DND-41 (cell line): ENCODE measurements around the gene UBASH3B.

Experiments
- ATAC-seq: fragments of 200-7000 bp; cut with Tn5 transposase; 3 replicates; pipeline ENCODE4 v1.9.1; 2021; ENCODE audit warnings: low read depth; ENCODE audit not compliant: insufficient read depth
- DNase-seq: peaks from one replicate; pipeline ENCODE4 v3.0.0-alpha.2; 2020
- H2AFZ ChIP-seq: 2 replicates; pipeline ENCODE4 v1.6.0; 2012; ENCODE audit warnings: low read depth, low read length
- H3K27ac ChIP-seq: 2 replicates; pipeline ENCODE4 v1.5.1; 2012; ENCODE audit warnings: low read length, inconsistent platforms
- H3K27me3 ChIP-seq: fragments of 200-600 bp; sonication (generic); 2 replicates; pipeline ENCODE4 v1.6.0; 2012; ENCODE audit warnings: low read length, mild to moderate bottlenecking, inconsistent platforms; ENCODE audit not compliant: insufficient read depth, poor library complexity
- H3K36me3 ChIP-seq: 2 replicates; pipeline ENCODE4 v1.5.1; 2012; ENCODE audit warnings: low read length, inconsistent platforms; ENCODE audit not compliant: insufficient read depth
- H3K4me1 ChIP-seq: 2 replicates; pipeline ENCODE4 v1.5.1; 2012; ENCODE audit warnings: mild to moderate bottlenecking, low read length; ENCODE audit not compliant: insufficient read depth
- H3K4me2 ChIP-seq: 2 replicates; pipeline ENCODE4 v1.6.0; 2012; ENCODE audit warnings: mild to moderate bottlenecking, moderate library complexity, low read length, inconsistent platforms; ENCODE audit not compliant: insufficient read depth
- H3K4me3 ChIP-seq, 2 experiments: fragments of 200-600 bp in 1 of 2; shearing (Covaris generic) in 1 of 2; 2 replicates each; pipeline ENCODE4 v1.5.1; 2012 to 2016; ENCODE audit warnings: inconsistent platforms in 2 of 2, low read length in 2 of 2, mild to moderate bottlenecking in 2 of 2, low read depth in 1 of 2, moderate library complexity in 1 of 2
- H3K79me2 ChIP-seq: 2 replicates; pipeline ENCODE4 v1.6.0; 2012; ENCODE audit warnings: low read length, inconsistent platforms; ENCODE audit not compliant: insufficient read depth
- H3K9ac ChIP-seq: 2 replicates; pipeline ENCODE4 v1.6.0; 2012; ENCODE audit warnings: low read depth, mild to moderate bottlenecking, inconsistent platforms, low read length, moderate library complexity
- H3K9me3 ChIP-seq: 2 replicates; pipeline ENCODE4 v1.5.1; 2012; ENCODE audit warnings: low read length, moderate library complexity, mild to moderate bottlenecking, inconsistent platforms; ENCODE audit not compliant: insufficient read depth, severe bottlenecking
- H4K20me1 ChIP-seq: 2 replicates; pipeline ENCODE4 v1.6.0; 2012; ENCODE audit warnings: low read length; ENCODE audit not compliant: insufficient read depth
- EZH2 ChIP-seq: IDR thresholded peaks from 3 replicates; pipeline ENCODE4 v1.6.1; 2012; ENCODE audit warnings: borderline replicate concordance, low read depth, mild to moderate bottlenecking, moderate library complexity, low read length, inconsistent platforms; ENCODE audit not compliant: severe bottlenecking
- TF ChIP-seq, protein P1 (sequence below): IDR thresholded peaks from 2 replicates; pipeline ENCODE4 v1.5.1; 2012; ENCODE audit warnings: borderline replicate concordance, low read length, moderate library complexity, mild to moderate bottlenecking; ENCODE audit not compliant: poor library complexity, severe bottlenecking; ENCODE audit errors: extremely low read depth

UBASH3B gene

DNA sequence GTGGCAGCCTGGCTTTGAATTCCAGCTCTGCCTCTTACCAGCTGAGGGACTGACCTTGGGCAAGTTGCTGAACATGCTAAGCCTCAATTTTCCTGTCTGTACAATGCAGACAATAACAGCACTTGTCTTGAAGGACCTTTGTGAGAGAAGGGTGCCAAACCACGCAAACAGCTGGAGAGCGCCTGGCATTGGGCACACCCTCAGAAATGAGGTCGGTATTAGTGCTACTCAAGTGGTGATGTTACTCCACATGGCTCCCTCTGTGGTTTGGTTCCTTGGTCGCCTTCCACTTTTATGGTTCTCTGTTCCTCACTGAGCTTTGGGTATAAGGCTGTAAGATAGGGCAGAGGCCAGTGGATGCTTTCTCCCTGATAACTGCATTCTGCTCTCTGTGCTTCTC lies 8.2 kb downstream of the UBASH3B start:
- TF ChIP-seq, protein P1, sequence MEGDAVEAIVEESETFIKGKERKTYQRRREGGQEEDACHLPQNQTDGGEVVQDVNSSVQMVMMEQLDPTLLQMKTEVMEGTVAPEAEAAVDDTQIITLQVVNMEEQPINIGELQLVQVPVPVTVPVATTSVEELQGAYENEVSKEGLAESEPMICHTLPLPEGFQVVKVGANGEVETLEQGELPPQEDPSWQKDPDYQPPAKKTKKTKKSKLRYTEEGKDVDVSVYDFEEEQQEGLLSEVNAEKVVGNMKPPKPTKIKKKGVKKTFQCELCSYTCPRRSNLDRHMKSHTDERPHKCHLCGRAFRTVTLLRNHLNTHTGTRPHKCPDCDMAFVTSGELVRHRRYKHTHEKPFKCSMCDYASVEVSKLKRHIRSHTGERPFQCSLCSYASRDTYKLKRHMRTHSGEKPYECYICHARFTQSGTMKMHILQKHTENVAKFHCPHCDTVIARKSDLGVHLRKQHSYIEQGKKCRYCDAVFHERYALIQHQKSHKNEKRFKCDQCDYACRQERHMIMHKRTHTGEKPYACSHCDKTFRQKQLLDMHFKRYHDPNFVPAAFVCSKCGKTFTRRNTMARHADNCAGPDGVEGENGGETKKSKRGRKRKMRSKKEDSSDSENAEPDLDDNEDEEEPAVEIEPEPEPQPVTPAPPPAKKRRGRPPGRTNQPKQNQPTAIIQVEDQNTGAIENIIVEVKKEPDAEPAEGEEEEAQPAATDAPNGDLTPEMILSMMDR, result no peak
- no peak for TF ChIP-seq EZH2

DNA sequence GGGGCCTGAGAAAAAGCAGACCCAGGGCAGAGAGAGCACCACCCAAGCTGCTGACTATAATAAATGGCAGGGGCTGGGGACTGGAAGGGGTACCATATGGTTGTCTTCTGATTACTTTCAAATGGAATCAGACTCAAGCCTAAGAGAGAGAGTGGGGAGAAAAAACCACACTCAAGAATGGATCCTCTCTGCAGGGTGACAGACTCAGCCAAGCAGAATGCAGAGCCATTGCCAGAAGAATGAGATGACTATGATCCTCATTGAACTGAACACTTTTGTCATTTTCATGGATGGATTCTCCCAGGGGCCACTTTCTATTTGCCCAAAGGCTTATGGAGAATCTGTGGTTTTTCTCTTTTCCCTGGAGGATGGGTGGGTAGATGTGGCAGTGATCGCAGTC lies 8.7 kb downstream of the UBASH3B start:
- no peak for ATAC-seq

More for the DNA sequence above, 8.2 kb downstream of the UBASH3B start:
- ATAC-seq (peak; percentile 58), DNase-seq (peak; percentile 52)
- no peaks in the 10 kb centered on the region for H3K9me3 ChIP-seq
- H3K4me2 ChIP-seq, result no peak overlapping the region
- peak overlapping the region; percentile 29 for H3K27ac ChIP-seq
- H3K36me3 ChIP-seq, result peaks cover 67% of the 10 kb centered on the region
- H2AFZ ChIP-seq, result no peak overlapping the region
- peaks cover 34% of the 10 kb centered on the region for H4K20me1 ChIP-seq
- H3K27me3 ChIP-seq, result no peaks in the 10 kb centered on the region
- no peak overlapping the region for H3K4me3 ChIP-seq
- H3K9ac ChIP-seq, result no peak overlapping the region; the same call in 1 of the 2 replicates
- H3K4me1 ChIP-seq, result peaks cover 89% of the 10 kb centered on the region
- H3K79me2 ChIP-seq, result peaks cover 95% of the 10 kb centered on the region

DNA sequence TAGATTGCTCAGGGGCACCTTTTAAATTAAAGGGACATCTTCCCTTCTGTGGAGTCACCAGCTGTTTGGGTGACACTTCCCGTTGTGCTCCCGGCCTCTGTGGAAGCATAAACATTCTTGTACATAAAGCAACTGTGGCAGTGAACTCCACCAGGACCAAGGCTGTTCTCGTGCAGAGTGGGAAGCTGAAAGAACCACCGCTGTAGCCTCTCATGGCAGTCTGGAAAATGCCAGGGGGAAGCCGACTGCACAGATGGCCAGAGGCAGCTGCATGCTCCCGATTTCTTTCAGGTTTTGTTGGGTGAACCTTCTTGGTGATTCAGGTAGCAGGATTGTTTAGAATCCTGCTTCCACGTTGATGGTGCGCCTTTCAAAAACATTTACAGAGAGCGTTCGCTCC lies 10.3 kb downstream of the UBASH3B start:
- peaks cover 95% of the 10 kb centered on the region for H3K79me2 ChIP-seq
- ATAC-seq, result no peak
- DNase-seq, result no peak
- peaks cover 2% of the 10 kb centered on the region for H3K9me3 ChIP-seq
- H3K27me3 ChIP-seq, result no peaks in the 10 kb centered on the region
- H3K9ac ChIP-seq, result peak overlapping the region; percentile 3; the same call in 1 of the 2 replicates
- TF ChIP-seq, protein P1, result no peak
- TF ChIP-seq EZH2, result no peak
- H3K36me3 ChIP-seq, result peaks cover 79% of the 10 kb centered on the region
- no peak overlapping the region for H3K4me2 ChIP-seq
- H4K20me1 ChIP-seq, result peaks cover 22% of the 10 kb centered on the region
- no peak overlapping the region for H2AFZ ChIP-seq
- H3K27ac ChIP-seq, result peak overlapping the region; percentile 57
- H3K4me1 ChIP-seq, result peaks cover 88% of the 10 kb centered on the region
- H3K4me3 ChIP-seq, result no peak overlapping the region

More for the DNA sequence above, 8.7 kb downstream of the UBASH3B start:
- no peak overlapping the region for H3K9ac ChIP-seq
- H3K9me3 ChIP-seq, result peaks cover 2% of the 10 kb centered on the region
- H3K36me3 ChIP-seq, result peaks cover 70% of the 10 kb centered on the region
- TF ChIP-seq, protein P1, result no peak
- no peak for TF ChIP-seq EZH2
- peaks cover 89% of the 10 kb centered on the region for H3K4me1 ChIP-seq
- no peaks in the 10 kb centered on the region for H3K27me3 ChIP-seq
- peak overlapping the region; percentile 18; the same call in 1 of the 2 replicates for H3K27ac ChIP-seq
- peaks cover 30% of the 10 kb centered on the region for H4K20me1 ChIP-seq
- DNase-seq, result no peak
- peaks cover 95% of the 10 kb centered on the region for H3K79me2 ChIP-seq
- H2AFZ ChIP-seq, result no peak overlapping the region
- no peak overlapping the region for H3K4me3 ChIP-seq
- H3K4me2 ChIP-seq, result no peak overlapping the region
